ENCODE results near the gene EIF4E1B.

DNA sequence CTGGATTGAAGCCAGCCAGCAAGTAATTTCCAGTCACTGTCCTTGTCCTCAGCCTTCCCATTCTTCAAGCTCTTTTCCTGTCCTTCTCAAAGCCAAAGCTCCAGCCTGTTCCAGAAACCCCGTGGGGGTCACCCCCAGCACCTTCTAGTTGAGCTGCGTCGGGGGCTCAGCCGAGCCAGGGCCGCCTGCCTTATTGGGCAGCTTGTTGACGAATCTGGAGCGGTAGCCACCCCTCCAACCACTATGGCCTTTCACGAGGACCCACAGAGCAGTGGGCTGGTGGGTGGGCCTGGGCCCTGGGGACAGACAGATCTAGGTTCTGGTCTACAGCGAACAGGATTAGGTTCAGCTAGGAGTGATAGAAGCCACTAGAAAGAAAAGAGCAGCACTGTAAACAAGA is 64.2 kb downstream of the EIF4E1B start:
- TF ChIP-seq, protein P1, sequence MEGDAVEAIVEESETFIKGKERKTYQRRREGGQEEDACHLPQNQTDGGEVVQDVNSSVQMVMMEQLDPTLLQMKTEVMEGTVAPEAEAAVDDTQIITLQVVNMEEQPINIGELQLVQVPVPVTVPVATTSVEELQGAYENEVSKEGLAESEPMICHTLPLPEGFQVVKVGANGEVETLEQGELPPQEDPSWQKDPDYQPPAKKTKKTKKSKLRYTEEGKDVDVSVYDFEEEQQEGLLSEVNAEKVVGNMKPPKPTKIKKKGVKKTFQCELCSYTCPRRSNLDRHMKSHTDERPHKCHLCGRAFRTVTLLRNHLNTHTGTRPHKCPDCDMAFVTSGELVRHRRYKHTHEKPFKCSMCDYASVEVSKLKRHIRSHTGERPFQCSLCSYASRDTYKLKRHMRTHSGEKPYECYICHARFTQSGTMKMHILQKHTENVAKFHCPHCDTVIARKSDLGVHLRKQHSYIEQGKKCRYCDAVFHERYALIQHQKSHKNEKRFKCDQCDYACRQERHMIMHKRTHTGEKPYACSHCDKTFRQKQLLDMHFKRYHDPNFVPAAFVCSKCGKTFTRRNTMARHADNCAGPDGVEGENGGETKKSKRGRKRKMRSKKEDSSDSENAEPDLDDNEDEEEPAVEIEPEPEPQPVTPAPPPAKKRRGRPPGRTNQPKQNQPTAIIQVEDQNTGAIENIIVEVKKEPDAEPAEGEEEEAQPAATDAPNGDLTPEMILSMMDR (IDR thresholded peaks at IDR 0.05), result no peak
- TF ChIP-seq POLR2A (IDR thresholded peaks at IDR 0.05), result no peak
- no peak for TF ChIP-seq POLR2AphosphoS5 (IDR thresholded peaks at IDR 0.05)
